Prostate gland (tissue), 2 donors: Measurements from ENCODE around the gene INPP5B.

Source experiments
- CTCF ChIP-seq, 4 experiments: fragments of 200-600 bp in 2 of 4; fragments of 450-650 bp in 2 of 4; sonication (generic) in 2 of 4; IDR thresholded peaks; 1 replicate in 3 of 4; 2 replicates in 1 of 4; pipeline ENCODE4 v1.5.1; 2016 to 2019; ENCODE audit warnings: antibody characterized with exemption in 4 of 4, mild to moderate bottlenecking in 2 of 4, moderate library complexity in 2 of 4
- POLR2A ChIP-seq: fragments of 450-650 bp; IDR thresholded peaks from one replicate; pipeline ENCODE4 v1.6.1; 2016; ENCODE audit warnings: antibody characterized with exemption, mild to moderate bottlenecking
- POLR2AphosphoS5 ChIP-seq: sonication (generic); formaldehyde crosslinking; IDR thresholded peaks from one replicate; pipeline ENCODE4 v1.6.1; 2017; ENCODE audit warnings: antibody characterized with exemption

GRCh38 chr1:37955685-37956084 is 8.8 kb upstream of the INPP5B start:
- no peak for TF ChIP-seq CTCF (IDR thresholded peaks at IDR 0.05)
- TF ChIP-seq POLR2A = no peak
- no peak for TF ChIP-seq POLR2AphosphoS5
